Activated naive CD4-positive, alpha-beta T cell treated with anti-CD3 and anti-CD28 coated beads, Interleukin-2, amount 10 ng/mL, durations not matched to agents 7 days and 5 days (primary cell): ENCODE results near the gene ETNPPL.
A peak's percentile ranks its signal among the peaks of the same experiment; 100 is the strongest.
"Not testable (repeated sequence)": the region's sequence is repeated elsewhere in the genome, so short reads cannot be mapped to it uniquely, and the experiment has no call there.

Experiments
- CTCF ChIA-PET: fragments of 350-600 bp; sonication (Branson Sonifier 250); formaldehyde crosslinking; loops from one replicate; lab custom pipeline; 2021; ENCODE audit warnings: antibody characterized with exemption; lab: Charles Lee
- DNase-seq: peaks from one replicate; pipeline ENCODE4 v3.0.0-alpha.2; 2020
- H3K27ac Mint-ChIP-seq: one replicate; pipeline ENCODE4 v1.8.0; 2021; ENCODE audit warnings: mild to moderate bottlenecking, moderate library complexity, mixed read lengths
- H3K27me3 Mint-ChIP-seq: one replicate; pipeline ENCODE4 v1.8.0; 2021; ENCODE audit warnings: mild to moderate bottlenecking, mixed read lengths
- H3K36me3 Mint-ChIP-seq: one replicate; pipeline ENCODE4 v1.8.0; 2021; ENCODE audit warnings: mixed read lengths
- H3K4me1 Mint-ChIP-seq: one replicate; pipeline ENCODE4 v1.8.0; 2021; ENCODE audit warnings: mixed read lengths
- H3K4me3 Mint-ChIP-seq: one replicate; pipeline ENCODE4 v1.8.0; 2021; ENCODE audit warnings: mild to moderate bottlenecking, moderate library complexity, mixed read lengths
- H3K9me3 Mint-ChIP-seq: one replicate; pipeline ENCODE4 v1.8.0; 2021; ENCODE audit warnings: mixed read lengths

ETNPPL gene

GRCh38 chr4:108742451-108743420 lies 20.1 kb downstream of the ETNPPL start:
- H3K4me3 Mint-ChIP-seq: no peak overlapping the region
- CTCF ChIA-PET: no interaction called here
- H3K9me3 Mint-ChIP-seq: no peaks in the 10 kb centered on the region
- no peak for DNase-seq
- peaks cover 7% of the 10 kb centered on the region for H3K4me1 Mint-ChIP-seq
- no peak overlapping the region for H3K27ac Mint-ChIP-seq
- H3K27me3 Mint-ChIP-seq: peaks cover 19% of the 10 kb centered on the region
- H3K36me3 Mint-ChIP-seq: no peaks in the 10 kb centered on the region

GRCh38 chr4:108738003-108738706 lies 24.7 kb downstream of the ETNPPL start:
- DNase-seq: no peak
- no peaks in the 10 kb centered on the region for H3K36me3 Mint-ChIP-seq
- peaks cover 14% of the 10 kb centered on the region for H3K27me3 Mint-ChIP-seq
- CTCF ChIA-PET: no interaction called here
- H3K4me3 Mint-ChIP-seq: no peak overlapping the region
- H3K4me1 Mint-ChIP-seq: no peaks in the 10 kb centered on the region
- no peaks in the 10 kb centered on the region for H3K9me3 Mint-ChIP-seq
- H3K27ac Mint-ChIP-seq: no peak overlapping the region

DNA sequence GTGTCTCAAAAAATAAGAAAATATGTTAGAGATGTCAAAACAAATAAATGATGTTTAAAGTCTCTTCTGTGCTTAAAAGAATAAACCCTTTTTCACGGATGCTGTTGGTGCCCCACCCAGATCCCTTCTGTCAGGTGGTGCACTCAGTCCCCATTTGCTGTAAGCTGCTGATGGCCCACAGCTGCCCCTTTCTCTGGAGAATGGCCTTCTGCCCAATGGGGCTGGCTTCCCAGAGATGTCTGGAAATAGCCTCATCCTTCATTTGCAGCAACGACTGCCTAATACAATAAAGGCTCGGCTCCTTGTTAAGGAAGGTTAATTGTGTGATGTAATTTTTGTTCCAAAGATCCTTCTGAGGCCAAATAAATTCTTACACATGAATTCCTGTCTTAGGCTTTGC lies 31.8 kb downstream of the ETNPPL start:
- CTCF ChIA-PET: no interaction called here
- Mint-ChIP-seq H3K9me3 (peaks cover 6% of the 10 kb centered on the region), H3K4me3 (no peak overlapping the region), H3K36me3 (peaks cover 1% of the 10 kb centered on the region), H3K4me1 (no peaks in the 10 kb centered on the region), H3K27ac (no peak overlapping the region), H3K27me3 (peaks cover 12% of the 10 kb centered on the region)
- DNase-seq: no peak

GRCh38 chr4:108730579-108730978 lies 32.3 kb downstream of the ETNPPL start:
- no peak for DNase-seq
- CTCF ChIA-PET: no interaction called here
- H3K4me3 Mint-ChIP-seq: no peak overlapping the region
- no peak overlapping the region for H3K27ac Mint-ChIP-seq
- H3K4me1 Mint-ChIP-seq: no peaks in the 10 kb centered on the region
- peaks cover 1% of the 10 kb centered on the region for H3K36me3 Mint-ChIP-seq
- peaks cover 12% of the 10 kb centered on the region for H3K27me3 Mint-ChIP-seq
- H3K9me3 Mint-ChIP-seq: peaks cover 6% of the 10 kb centered on the region

GRCh38 chr4:108729731-108730130 lies 33.1 kb downstream of the ETNPPL start:
- Mint-ChIP-seq H3K4me3 (no peak overlapping the region), H3K4me1 (no peaks in the 10 kb centered on the region), H3K27ac (no peak overlapping the region), H3K36me3 (peaks cover 1% of the 10 kb centered on the region), H3K9me3 (peaks cover 9% of the 10 kb centered on the region), H3K27me3 (peaks cover 12% of the 10 kb centered on the region)
- CTCF ChIA-PET: no interaction called here
- no peak for DNase-seq

DNA sequence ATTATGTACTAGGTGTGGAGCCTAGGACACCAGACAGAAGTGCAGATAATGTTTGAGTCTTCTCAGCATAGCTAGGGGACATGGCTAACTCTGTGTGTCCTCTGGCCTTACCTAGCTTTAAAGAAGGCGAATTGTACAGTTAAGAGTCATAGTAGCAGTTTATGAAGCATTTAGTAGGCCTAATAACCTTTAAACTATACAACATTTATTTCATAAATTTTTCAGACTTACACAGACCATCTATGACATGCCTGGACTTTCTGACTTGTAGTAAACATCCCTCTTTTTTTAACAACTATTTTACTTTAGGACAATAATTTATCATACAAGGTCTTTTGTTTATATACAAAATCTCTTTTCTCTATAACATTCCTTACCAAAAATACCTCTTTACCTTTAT lies 37.4 kb downstream of the ETNPPL start:
- H3K36me3 Mint-ChIP-seq: peaks cover 3% of the 10 kb centered on the region
- CTCF ChIA-PET: no interaction called here

DNA sequence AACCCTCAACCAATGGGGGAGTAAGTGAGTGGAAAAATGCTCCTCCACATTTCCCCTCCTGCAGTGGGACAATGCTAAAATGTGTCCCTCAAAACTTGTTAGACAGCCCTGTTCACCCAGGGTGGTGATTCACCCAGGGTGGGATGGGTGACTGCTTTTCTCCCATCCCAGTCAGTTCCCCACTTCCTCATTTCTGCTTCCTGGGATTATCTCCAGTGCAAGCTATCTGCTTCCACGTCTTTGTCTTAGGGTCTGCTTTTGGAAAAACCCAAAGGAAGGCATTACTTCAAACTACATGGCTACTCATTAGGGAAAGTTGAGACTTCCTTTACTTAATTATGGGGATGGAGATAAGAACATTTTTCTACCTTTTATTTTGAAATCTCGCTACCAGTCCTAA lies 45.5 kb downstream of the ETNPPL start:
- Mint-ChIP-seq H3K27me3 (peaks cover 22% of the 10 kb centered on the region), H3K4me1 (no peaks in the 10 kb centered on the region), H3K27ac (no peak overlapping the region), H3K4me3 (no peak overlapping the region), H3K36me3 (no peaks in the 10 kb centered on the region), H3K9me3 (no peaks in the 10 kb centered on the region)
- DNase-seq: no peak
- CTCF ChIA-PET: no interaction called here

More for the DNA sequence above, 37.4 kb downstream of the ETNPPL start:
- Mint-ChIP-seq H3K27ac (no peak overlapping the region), H3K27me3 (peaks cover 19% of the 10 kb centered on the region), H3K4me1 (no peaks in the 10 kb centered on the region), H3K9me3 (peaks cover 12% of the 10 kb centered on the region), H3K4me3 (no peak overlapping the region)
- no peak for DNase-seq

GRCh38 chr4:108716340-108716739 lies 46.5 kb downstream of the ETNPPL start:
- DNase-seq: no peak
- Mint-ChIP-seq H3K27ac (no peak overlapping the region), H3K9me3 (no peaks in the 10 kb centered on the region), H3K4me3 (no peak overlapping the region), H3K36me3 (no peaks in the 10 kb centered on the region), H3K27me3 (peaks cover 13% of the 10 kb centered on the region), H3K4me1 (no peaks in the 10 kb centered on the region)
- CTCF ChIA-PET: no interaction called here

- CTCF ChIA-PET: interaction anchor here (1.0 kb wide), 1 partner anchor 694 kb away, joined by 3 read pairs; no protein-coding TSS in a partner anchor
- peaks cover 9% of the 10 kb centered on the region for H3K27me3 Mint-ChIP-seq
- no peaks in the 10 kb centered on the region for H3K9me3 Mint-ChIP-seq
- H3K36me3 Mint-ChIP-seq: no peaks in the 10 kb centered on the region
- H3K4me3 Mint-ChIP-seq: no peak overlapping the region
- DNase-seq: no peak
- H3K4me1 Mint-ChIP-seq: no peaks in the 10 kb centered on the region
- no peak overlapping the region for H3K27ac Mint-ChIP-seq
These were observed 48.0 kb downstream of the ETNPPL start for GRCh38 chr4:108714880-108715279.

GRCh38 chr4:108710578-108710977 lies 52.3 kb downstream of the ETNPPL start:
- H3K4me3 Mint-ChIP-seq, H3K36me3 Mint-ChIP-seq, DNase-seq, H3K9me3 Mint-ChIP-seq, CTCF ChIA-PET, H3K27ac Mint-ChIP-seq, H3K4me1 Mint-ChIP-seq, H3K27me3 Mint-ChIP-seq: not testable (repeated sequence)

DNA sequence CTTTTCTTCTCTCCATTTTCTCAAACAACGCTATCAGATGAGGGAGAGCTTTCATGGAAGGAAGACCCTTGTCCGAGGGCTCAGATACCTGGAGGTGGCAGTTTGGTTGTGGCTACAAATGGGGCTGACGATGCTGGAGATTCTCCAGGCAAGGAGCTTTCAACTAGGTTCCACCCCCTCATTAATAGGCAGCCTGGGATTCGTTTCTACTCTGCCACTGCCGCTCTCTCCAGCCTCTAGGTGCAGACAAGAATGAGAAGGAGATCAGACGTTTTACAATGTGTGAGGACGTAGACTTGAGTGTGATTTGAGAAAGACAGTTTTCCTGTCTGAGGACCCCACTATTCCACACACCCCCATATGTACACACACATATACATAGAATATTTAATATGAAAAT lies 53.1 kb downstream of the ETNPPL start:
- H3K27me3 Mint-ChIP-seq: peaks cover 9% of the 10 kb centered on the region
- no peak for DNase-seq
- H3K27ac Mint-ChIP-seq: no peak overlapping the region
- H3K9me3 Mint-ChIP-seq: no peaks in the 10 kb centered on the region
- H3K36me3 Mint-ChIP-seq: no peaks in the 10 kb centered on the region
- H3K4me3 Mint-ChIP-seq: no peak overlapping the region
- no peaks in the 10 kb centered on the region for H3K4me1 Mint-ChIP-seq
- CTCF ChIA-PET: no interaction called here

- Mint-ChIP-seq H3K4me1 (no peaks in the 10 kb centered on the region), H3K27me3 (peaks cover 9% of the 10 kb centered on the region), H3K27ac (no peak overlapping the region), H3K36me3 (no peaks in the 10 kb centered on the region), H3K4me3 (no peak overlapping the region), H3K9me3 (no peaks in the 10 kb centered on the region)
- CTCF ChIA-PET: no interaction called here
- DNase-seq: no peak
These were observed 53.6 kb downstream of the ETNPPL start for GRCh38 chr4:108709234-108709633.

- no peak overlapping the region for H3K4me3 Mint-ChIP-seq
- CTCF ChIA-PET: no interaction called here
- no peak for DNase-seq
- no peak overlapping the region for H3K27ac Mint-ChIP-seq
- H3K9me3 Mint-ChIP-seq: no peaks in the 10 kb centered on the region
- H3K4me1 Mint-ChIP-seq: peaks cover 17% of the 10 kb centered on the region
- no peaks in the 10 kb centered on the region for H3K36me3 Mint-ChIP-seq
- H3K27me3 Mint-ChIP-seq: peaks cover 9% of the 10 kb centered on the region
These were observed 56.6 kb downstream of the ETNPPL start for GRCh38 chr4:108706289-108706688.

GRCh38 chr4:108703966-108704365 lies 58.9 kb downstream of the ETNPPL start:
- Mint-ChIP-seq H3K4me3 (no peak overlapping the region), H3K9me3 (no peaks in the 10 kb centered on the region), H3K27me3 (peaks cover 5% of the 10 kb centered on the region), H3K27ac (no peak overlapping the region), H3K4me1 (peaks cover 17% of the 10 kb centered on the region), H3K36me3 (no peaks in the 10 kb centered on the region)
- CTCF ChIA-PET: no interaction called here
- DNase-seq: no peak

GRCh38 chr4:108703370-108703769 lies 59.5 kb downstream of the ETNPPL start:
- Mint-ChIP-seq H3K27me3 (peaks cover 5% of the 10 kb centered on the region), H3K36me3 (no peaks in the 10 kb centered on the region), H3K27ac (peak overlapping the region; percentile 28), H3K4me1 (peaks cover 17% of the 10 kb centered on the region), H3K4me3 (no peak overlapping the region), H3K9me3 (no peaks in the 10 kb centered on the region)
- DNase-seq: no peak
- CTCF ChIA-PET: no interaction called here
